ENCODE data around the gene PAK4.

The PAK4 gene

DNA sequence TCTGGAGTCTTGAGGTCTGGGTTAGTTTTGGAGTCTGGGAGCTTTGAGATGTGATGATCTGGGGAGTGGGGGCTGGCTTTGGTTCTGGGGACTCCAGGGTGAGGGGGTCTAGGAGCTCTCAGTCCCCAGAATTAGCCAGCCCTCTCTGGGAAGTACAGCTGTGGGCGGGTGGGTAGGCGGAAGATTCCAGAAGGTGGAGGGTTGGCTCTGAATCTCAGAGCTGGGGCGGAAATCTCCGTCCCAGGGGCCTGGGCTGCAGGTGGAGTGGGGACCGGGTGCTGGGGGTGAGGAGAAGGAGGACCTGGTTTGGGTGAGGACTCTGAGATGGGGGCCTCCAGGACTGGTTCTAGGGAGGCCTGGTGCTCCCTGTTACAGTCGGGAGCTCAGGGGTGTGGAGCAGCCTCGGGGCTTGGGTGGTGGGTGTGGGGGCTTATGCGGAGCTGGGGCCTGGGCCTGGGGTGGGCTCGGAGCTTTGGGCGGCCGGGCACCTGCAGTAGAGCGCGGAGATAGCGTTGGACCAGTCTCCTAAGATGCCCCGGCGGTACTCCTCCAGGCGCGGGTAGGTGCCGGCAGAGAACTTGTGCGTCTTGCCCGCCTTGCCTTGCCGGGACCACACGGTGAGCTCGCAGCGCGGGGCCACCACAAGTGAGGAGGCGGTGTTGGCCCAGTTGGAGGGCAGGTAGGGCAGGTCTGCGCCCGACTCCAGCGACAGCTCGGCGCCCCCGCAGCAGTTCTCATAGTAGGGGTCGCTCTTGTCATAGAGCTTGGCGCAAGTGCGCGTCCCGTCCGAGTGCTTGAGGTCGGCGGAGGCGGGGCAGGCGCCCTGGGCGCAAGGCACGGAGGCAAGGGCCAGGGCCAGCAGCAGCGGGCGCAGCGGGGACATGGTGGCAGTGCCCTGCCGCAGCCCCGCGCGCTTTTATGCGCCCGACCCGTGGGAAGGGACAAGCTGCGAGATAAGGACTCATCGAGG is 78.1 kb downstream of the PAK4 start, which contains the start of gene SYCN:
Gene SYCN (minus strand): TSS at position 892 of the 970 bp plus-strand sequence. CDS start 9 bp downstream, at position 883.
- Histone ChIP-seq H3K27me3 (replicated peaks in 2 of 5; ENCODE audit: control insufficient read depth in 4 of 5, insufficient read depth in 5 of 5, low read length in 4 of 5) (peaks cover 0 to 62% (median 28%) of the 10 kb centered on the region in 5 experiments), H3K4me1 (ENCODE audit: control extremely low read depth in 1 of 4, control insufficient read depth in 4 of 4, insufficient read depth in 4 of 4, low read length in 3 of 4) (peaks cover 0 to 5% (median 1%) of the 10 kb centered on the region in 4 experiments), H3K27ac (ENCODE audit: insufficient read depth in 1 of 2, low read depth in 1 of 2, low read length in 2 of 2, poor library complexity in 1 of 2, severe bottlenecking in 2 of 2) (peak within 1 kb of the TSS in 1 of 2 experiments; percentile 43), H3K9me3 (ENCODE audit: control extremely low read depth in 1 of 5, control insufficient read depth in 4 of 5, insufficient read depth in 2 of 5, low read depth in 1 of 5, low read length in 4 of 5) (no peaks in the 10 kb centered on the region), H3K4me3 (ENCODE audit: control insufficient read depth in 1 of 7, extremely low read depth in 1 of 7, insufficient read depth in 4 of 7, low read depth in 2 of 7, low read length in 6 of 7) (peak within 1 kb of the TSS in 1 of 7 experiments; percentile 13), H3K36me3 (ENCODE audit: control insufficient read depth in 4 of 4, insufficient read depth in 4 of 4, low read length in 3 of 4) (no peaks in the 10 kb centered on the region)
- ChIA-PET POLR2A (no interaction called here), CTCF (interaction anchor here (0.7 to 0.9 kb wide), 4 partner anchors 11 to 174 kb away, joined by 3 read pairs; no protein-coding TSS in a partner anchor)
- DNase-seq: peak in 1 of 3 donors; percentile 31
- WGBS (ENCODE audit: insufficient coverage): 19% methylated on average over 53 of the region's 57 CpGs

- Histone ChIP-seq H3K9me3 (ENCODE audit: control extremely low read depth in 1 of 5, control insufficient read depth in 4 of 5, insufficient read depth in 2 of 5, low read depth in 1 of 5, low read length in 4 of 5) (no peaks in the 10 kb centered on the region), H3K4me1 (ENCODE audit: control extremely low read depth in 1 of 4, control insufficient read depth in 4 of 4, insufficient read depth in 4 of 4, low read length in 3 of 4) (peaks cover 0 to 5% (median 1%) of the 10 kb centered on the region in 4 experiments), H3K36me3 (ENCODE audit: control insufficient read depth in 4 of 4, insufficient read depth in 4 of 4, low read length in 3 of 4) (no peaks in the 10 kb centered on the region), H3K4me3 (ENCODE audit: control insufficient read depth in 1 of 7, extremely low read depth in 1 of 7, insufficient read depth in 4 of 7, low read depth in 2 of 7, low read length in 6 of 7) (no peak overlapping the region), H3K27ac (ENCODE audit: insufficient read depth in 1 of 2, low read depth in 1 of 2, low read length in 2 of 2, poor library complexity in 1 of 2, severe bottlenecking in 2 of 2) (no peak overlapping the region), H3K27me3 (replicated peaks in 2 of 5; ENCODE audit: control insufficient read depth in 4 of 5, insufficient read depth in 5 of 5, low read length in 4 of 5) (peaks cover 0 to 48% (median 23%) of the 10 kb centered on the region in 5 experiments)
- DNase-seq: no peak
- ChIA-PET CTCF (interaction anchor here (1.1 kb wide), 1 partner anchor 95 kb away, joined by 3 read pairs; no protein-coding TSS in a partner anchor), POLR2A (interaction anchor here (0.7 kb wide), 1 partner anchor 8 kb away, joined by 3 read pairs; the partner anchor contains the start of gene NCCRP1)
- WGBS (ENCODE audit: insufficient coverage): no CpG with 5 or more reads among the region's 3 CpGs
Observed at GRCh38 chr19:39205449-39205764, 79.8 kb downstream of the PAK4 start.

- WGBS (ENCODE audit: insufficient coverage): 96% methylated on average over 5 of the region's 6 CpGs
- Histone ChIP-seq H3K27me3 (replicated peaks in 2 of 5; ENCODE audit: control insufficient read depth in 4 of 5, insufficient read depth in 5 of 5, low read length in 4 of 5) (peaks cover 0 to 41% (median 21%) of the 10 kb centered on the region in 5 experiments), H3K9me3 (ENCODE audit: control extremely low read depth in 1 of 5, control insufficient read depth in 4 of 5, insufficient read depth in 2 of 5, low read depth in 1 of 5, low read length in 4 of 5) (no peaks in the 10 kb centered on the region), H3K4me1 (ENCODE audit: control extremely low read depth in 1 of 4, control insufficient read depth in 4 of 4, insufficient read depth in 4 of 4, low read length in 3 of 4) (peaks cover 0 to 5% (median 1%) of the 10 kb centered on the region in 4 experiments), H3K27ac (ENCODE audit: insufficient read depth in 1 of 2, low read depth in 1 of 2, low read length in 2 of 2, poor library complexity in 1 of 2, severe bottlenecking in 2 of 2) (no peak overlapping the region), H3K4me3 (ENCODE audit: control insufficient read depth in 1 of 7, extremely low read depth in 1 of 7, insufficient read depth in 4 of 7, low read depth in 2 of 7, low read length in 6 of 7) (no peak overlapping the region), H3K36me3 (ENCODE audit: control insufficient read depth in 4 of 4, insufficient read depth in 4 of 4, low read length in 3 of 4) (no peaks in the 10 kb centered on the region)
- ChIA-PET POLR2A (interaction anchor here (0.7 kb wide), 1 partner anchor 9 kb away, joined by 3 read pairs; the partner anchor contains the start of gene NCCRP1), CTCF (interaction anchor here (1.1 kb wide), 1 partner anchor 96 kb away, joined by 3 read pairs; no protein-coding TSS in a partner anchor)
- DNase-seq: no peak
Observed at GRCh38 chr19:39206122-39206521, 80.5 kb downstream of the PAK4 start.

DNA sequence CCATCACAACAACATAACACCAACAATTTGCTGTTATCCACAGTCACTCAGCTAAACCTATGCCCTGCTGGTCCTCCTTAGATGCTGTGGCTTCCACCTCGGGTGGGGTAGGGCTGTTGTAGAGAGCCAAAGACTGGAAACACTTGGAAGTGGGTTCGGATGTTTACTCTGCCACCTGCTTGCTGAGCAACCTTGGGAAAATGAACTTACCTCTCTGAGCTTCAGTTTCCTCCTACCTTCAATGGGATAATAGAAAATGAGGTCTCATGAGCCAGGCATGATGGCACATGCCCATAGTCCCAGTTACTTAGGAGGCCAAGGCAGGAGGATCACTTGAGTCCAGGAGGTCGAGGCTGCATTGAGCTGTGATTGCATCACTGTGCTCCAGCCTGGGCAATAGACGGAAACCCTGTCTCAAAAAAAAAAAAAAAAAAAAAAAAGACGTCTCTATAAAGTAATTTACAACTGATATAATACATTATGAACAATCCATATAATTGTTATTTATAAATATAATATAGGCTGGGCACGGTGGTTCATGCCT is 81.8 kb downstream of the PAK4 start:
- Histone ChIP-seq H3K27me3 (replicated peaks in 2 of 5; ENCODE audit: control insufficient read depth in 4 of 5, insufficient read depth in 5 of 5, low read length in 4 of 5) (peaks cover 0 to 31% (median 23%) of the 10 kb centered on the region in 5 experiments), H3K9me3 (ENCODE audit: control extremely low read depth in 1 of 5, control insufficient read depth in 4 of 5, insufficient read depth in 2 of 5, low read depth in 1 of 5, low read length in 4 of 5) (no peaks in the 10 kb centered on the region), H3K4me3 (ENCODE audit: control insufficient read depth in 1 of 7, extremely low read depth in 1 of 7, insufficient read depth in 4 of 7, low read depth in 2 of 7, low read length in 6 of 7) (no peak overlapping the region), H3K36me3 (ENCODE audit: control insufficient read depth in 4 of 4, insufficient read depth in 4 of 4, low read length in 3 of 4) (no peaks in the 10 kb centered on the region), H3K27ac (ENCODE audit: insufficient read depth in 1 of 2, low read depth in 1 of 2, low read length in 2 of 2, poor library complexity in 1 of 2, severe bottlenecking in 2 of 2) (no peak overlapping the region), H3K4me1 (ENCODE audit: control extremely low read depth in 1 of 4, control insufficient read depth in 4 of 4, insufficient read depth in 4 of 4, low read length in 3 of 4) (peaks cover 0 to 5% (median 1%) of the 10 kb centered on the region in 4 experiments)
- ChIA-PET CTCF (no interaction called here), POLR2A (no interaction called here)
- no peak for DNase-seq
- WGBS (ENCODE audit: insufficient coverage): 93% methylated on average over 2 of the region's 6 CpGs

DNA sequence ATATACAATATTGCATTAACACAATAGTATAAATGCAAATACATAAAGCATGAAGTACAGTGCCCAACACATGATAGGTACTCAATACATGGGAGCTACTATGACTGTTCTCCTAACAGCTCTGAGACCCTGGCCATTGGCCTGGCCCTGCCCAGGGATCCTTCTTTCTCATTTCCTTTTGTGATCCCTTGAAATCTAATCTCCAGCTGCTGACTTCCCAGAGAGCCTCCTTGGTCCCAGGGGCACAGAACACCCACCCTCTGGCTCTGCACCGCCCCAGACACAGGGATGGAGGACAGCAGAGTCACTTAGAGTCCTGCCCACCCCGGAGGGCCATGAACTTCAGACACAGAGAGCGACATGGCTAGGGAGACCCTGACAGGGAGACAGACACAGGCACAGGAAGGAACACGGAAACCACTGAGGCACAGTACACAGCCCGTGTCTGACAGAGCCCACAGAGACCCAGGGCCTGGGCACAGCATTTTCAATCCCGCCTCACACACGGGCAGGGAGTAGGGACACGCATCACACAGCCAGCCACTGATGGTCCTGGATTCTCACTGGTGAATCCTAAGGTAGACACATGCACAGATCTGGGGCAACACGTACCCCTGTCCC is 82.7 kb downstream of the PAK4 start:
- Histone ChIP-seq H3K4me3 (ENCODE audit: control insufficient read depth in 1 of 7, extremely low read depth in 1 of 7, insufficient read depth in 4 of 7, low read depth in 2 of 7, low read length in 6 of 7) (no peak overlapping the region), H3K4me1 (ENCODE audit: control extremely low read depth in 1 of 4, control insufficient read depth in 4 of 4, insufficient read depth in 4 of 4, low read length in 3 of 4) (peaks cover 0 to 5% (median 1%) of the 10 kb centered on the region in 4 experiments), H3K27ac (ENCODE audit: insufficient read depth in 1 of 2, low read depth in 1 of 2, low read length in 2 of 2, poor library complexity in 1 of 2, severe bottlenecking in 2 of 2) (no peak overlapping the region), H3K27me3 (replicated peaks in 2 of 5; ENCODE audit: control insufficient read depth in 4 of 5, insufficient read depth in 5 of 5, low read length in 4 of 5) (peaks cover 0 to 22% (median 19%) of the 10 kb centered on the region in 5 experiments), H3K36me3 (ENCODE audit: control insufficient read depth in 4 of 4, insufficient read depth in 4 of 4, low read length in 3 of 4) (no peaks in the 10 kb centered on the region), H3K9me3 (ENCODE audit: control extremely low read depth in 1 of 5, control insufficient read depth in 4 of 5, insufficient read depth in 2 of 5, low read depth in 1 of 5, low read length in 4 of 5) (no peaks in the 10 kb centered on the region)
- ChIA-PET POLR2A (interaction anchor here (0.6 kb wide), 1 partner anchor 111 kb away, joined by 3 read pairs; no protein-coding TSS in a partner anchor), CTCF (no interaction called here)
- no peak for DNase-seq
- WGBS (ENCODE audit: insufficient coverage): 83% methylated on average over 9 of the region's 9 CpGs

- ChIA-PET POLR2A (no interaction called here), CTCF (no interaction called here)
- WGBS (ENCODE audit: insufficient coverage): 50% methylated on average over 2 of the region's 7 CpGs
- Histone ChIP-seq H3K36me3 (ENCODE audit: control insufficient read depth in 4 of 4, insufficient read depth in 4 of 4, low read length in 3 of 4) (no peaks in the 10 kb centered on the region), H3K4me3 (ENCODE audit: control insufficient read depth in 1 of 7, extremely low read depth in 1 of 7, insufficient read depth in 4 of 7, low read depth in 2 of 7, low read length in 6 of 7) (no peak overlapping the region), H3K9me3 (ENCODE audit: control extremely low read depth in 1 of 5, control insufficient read depth in 4 of 5, insufficient read depth in 2 of 5, low read depth in 1 of 5, low read length in 4 of 5) (no peaks in the 10 kb centered on the region), H3K27me3 (replicated peaks in 2 of 5; ENCODE audit: control insufficient read depth in 4 of 5, insufficient read depth in 5 of 5, low read length in 4 of 5) (peaks cover 0 to 14% (median 10%) of the 10 kb centered on the region in 5 experiments), H3K27ac (ENCODE audit: insufficient read depth in 1 of 2, low read depth in 1 of 2, low read length in 2 of 2, poor library complexity in 1 of 2, severe bottlenecking in 2 of 2) (no peak overlapping the region), H3K4me1 (ENCODE audit: control extremely low read depth in 1 of 4, control insufficient read depth in 4 of 4, insufficient read depth in 4 of 4, low read length in 3 of 4) (peaks cover 0 to under 1% (median 0%) of the 10 kb centered on the region in 4 experiments)
- no peak for DNase-seq
Observed at GRCh38 chr19:39209196-39209595, 83.6 kb downstream of the PAK4 start.

Data from common myeloid progenitor, CD34-positive (primary cell).